Activated naive CD4-positive, alpha-beta T cell treated with anti-CD3 and anti-CD28 coated beads, Interleukin-2, amount 10 ng/mL, durations not matched to agents 5 hours and 36 hours (primary cell): ENCODE data around the gene OAS3. TPM values are rescaled to one million over a fixed set of nuclear protein-coding genes. Genes with fewer than 3 reads are reported as not detected.

Source experiments
- total RNA-seq, 2 experiments: library from RNA; stranded (reverse); gene quantifications; one replicate each; pipeline ENCODE4 v1.2.3, GENCODE V29; 2021

The OAS3 gene
- total RNA-seq: 10 to 100 TPM; 50.4 TPM

GRCh38 chr12:112937741-112938719 lies at the start of gene OAS3:
Gene OAS3, plus strand, starts transcription at chr12:112938474. Its CDS starts 57 bp downstream, at chr12:112938531.

GRCh38 chr12:112906712-112907414 lies 31.4 kb upstream of the OAS3 start, which contains the start of gene OAS1:
Gene OAS1, plus strand, starts transcription at chr12:112906962. Its CDS starts 78 bp downstream, at chr12:112907040.

GRCh38 chr12:112978163-112979040 lies 40.1 kb downstream of the OAS3 start, which contains the start of gene OAS2:
Gene OAS2, plus strand, starts transcription at chr12:112978519. Its CDS starts 90 bp downstream, at chr12:112978609.

Other genes with a start within 250 kb of the OAS3 start
- gene RPH3A, start 146.7 kb upstream of the OAS3 start, total RNA-seq: not detected
- gene OAS1, start 31.5 kb upstream of the OAS3 start, total RNA-seq: 10 to 100 TPM; 34.9 to 36.3 TPM
- 100 to 1,000 TPM; 126 to 131 TPM for gene OAS2, start 40.0 kb downstream of the OAS3 start, total RNA-seq
- under 1 TPM in 1 of 2 experiments, not detected in 1; 0.10 TPM for gene DTX1, start 118.3 kb downstream of the OAS3 start, total RNA-seq
- gene RASAL1, start 197.3 kb downstream of the OAS3 start, total RNA-seq: under 1 TPM; 0.38 to 0.53 TPM
- gene CFAP73, start 211.2 kb downstream of the OAS3 start, total RNA-seq: 1 to 10 TPM in 1 of 2 experiments, under 1 TPM in 1; 0.94 to 1.1 TPM
- 10 to 100 TPM; 67.4 to 71.1 TPM for gene DDX54, start 247.0 kb downstream of the OAS3 start, total RNA-seq
- 10 to 100 TPM; 13.3 to 17.6 TPM for gene RITA1, start 247.2 kb downstream of the OAS3 start, total RNA-seq